ENCODE measurements around the gene UBIAD1.
A peak's percentile ranks its signal among the peaks of the same experiment; 100 is the strongest.
"Not testable (repeated sequence)": the region's sequence is repeated elsewhere in the genome, so short reads cannot be mapped to it uniquely, and the experiment has no call there.

UBIAD1 gene

GRCh38 chr1:11297774-11298173 is 24.8 kb downstream of the UBIAD1 start:
- H2AK5ac ChIP-seq (ENCODE audit: low read depth, low read length); H2BK5ac ChIP-seq (ENCODE audit: low read length); H3K4me3 ChIP-seq (ENCODE audit: low read length in 2 of 2); DNase-seq (ENCODE audit: low spot score); H4K91ac ChIP-seq (ENCODE audit: low read depth, low read length, poor library complexity); H2BK15ac ChIP-seq (ENCODE audit: low read length); H3K27me3 ChIP-seq (ENCODE audit: control insufficient read depth in 3 of 3, insufficient read depth in 3 of 3, low read depth in 1 of 3, low read length in 3 of 3); H2BK12ac ChIP-seq (ENCODE audit: low read length); H2BK120ac ChIP-seq (ENCODE audit: low read depth, low read length); H3K9ac ChIP-seq (ENCODE audit: low read depth, low read length, poor library complexity); H4K8ac ChIP-seq (ENCODE audit: low read depth, low read length); H3K27ac ChIP-seq (replicated peaks; ENCODE audit: low read length); H3K9me3 ChIP-seq (replicated peaks in 1 of 2; ENCODE audit: control insufficient read depth in 2 of 2, insufficient read depth in 1 of 2, low read depth in 1 of 2, low read length in 2 of 2); H2AFZ ChIP-seq (ENCODE audit: low read length); H3K18ac ChIP-seq (ENCODE audit: low read length); H3K23ac ChIP-seq (ENCODE audit: low read depth, low read length, poor library complexity); H3K4me1 ChIP-seq (ENCODE audit: control insufficient read depth in 2 of 2, insufficient read depth in 1 of 2, low read depth in 1 of 2, low read length in 2 of 2); H3K14ac ChIP-seq (ENCODE audit: low read length); H3K4ac ChIP-seq (ENCODE audit: low read length); H3K79me1 ChIP-seq (ENCODE audit: low read depth, low read length); H3K4me2 ChIP-seq (ENCODE audit: insufficient read depth, low read length, poor library complexity, severe bottlenecking): not testable (repeated sequence)
- H3K36me3 ChIP-seq (replicated peaks in 1 of 2; ENCODE audit: control insufficient read depth in 2 of 2, insufficient read depth in 2 of 2, low read length in 2 of 2), result peaks cover 10 to 16% of the 10 kb centered on the region in 2 donors
- no CpG with 5 or more reads among the region's 5 CpGs for WGBS, 2 donors (ENCODE audit: extremely low coverage in 2 of 2, insufficient read length in 2 of 2, insufficient replicate concordance in 1 of 2)

DNA sequence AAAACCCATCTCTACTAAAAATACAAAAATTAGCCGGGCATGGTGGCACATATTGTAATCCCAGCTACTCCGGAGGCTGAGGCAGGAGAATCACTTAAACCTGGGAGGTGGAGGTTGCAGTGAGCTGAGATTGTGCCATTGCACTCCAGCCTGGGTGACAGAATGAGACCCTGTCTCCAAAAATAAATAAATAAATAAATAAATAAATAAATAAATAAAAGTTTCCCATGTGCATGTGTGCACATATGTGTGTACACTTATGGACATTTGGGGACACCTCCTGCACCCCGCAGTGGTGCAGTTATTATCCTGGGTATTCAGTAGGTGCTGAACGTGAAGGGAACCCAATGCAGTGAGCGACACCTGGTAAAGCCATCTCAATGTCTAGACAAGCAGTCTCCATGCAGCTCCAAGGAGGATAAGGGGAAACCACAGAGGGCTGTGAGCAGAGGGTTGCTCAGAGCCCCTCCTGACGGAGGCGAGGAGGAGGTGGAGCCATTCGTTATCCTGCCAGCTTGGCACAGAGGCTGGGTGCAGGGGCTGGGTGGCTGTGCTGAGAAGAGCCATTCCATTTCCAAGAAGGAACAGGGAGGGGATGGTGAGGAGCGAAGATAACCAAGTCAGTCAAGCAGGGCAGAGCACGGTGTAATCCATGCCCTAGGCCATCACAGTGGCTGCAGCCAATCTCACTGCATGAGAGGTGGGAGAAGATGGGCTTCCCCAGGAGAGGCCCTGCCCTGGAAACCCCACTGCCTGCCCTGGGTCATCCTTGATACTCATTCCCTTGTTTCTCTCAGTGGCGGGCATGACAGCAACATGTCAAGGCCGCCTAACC is 25.6 kb downstream of the UBIAD1 start:
- Histone ChIP-seq H2AK5ac (ENCODE audit: low read depth, low read length) (no peak overlapping the region), H3K18ac (ENCODE audit: low read length) (no peak overlapping the region), H4K8ac (ENCODE audit: low read depth, low read length) (peak overlapping the region; percentile 4), H3K9me3 (replicated peaks in 1 of 2; ENCODE audit: control insufficient read depth in 2 of 2, insufficient read depth in 1 of 2, low read depth in 1 of 2, low read length in 2 of 2) (no peaks in the 10 kb centered on the region), H3K27ac (replicated peaks; ENCODE audit: low read length) (no peak overlapping the region), H3K36me3 (replicated peaks in 1 of 2; ENCODE audit: control insufficient read depth in 2 of 2, insufficient read depth in 2 of 2, low read length in 2 of 2) (peaks cover 10 to 16% of the 10 kb centered on the region in 2 donors), H3K4me2 (ENCODE audit: insufficient read depth, low read length, poor library complexity, severe bottlenecking) (no peak overlapping the region), H2BK15ac (ENCODE audit: low read length) (no peak overlapping the region), H2BK12ac (ENCODE audit: low read length) (no peak overlapping the region), H3K79me1 (ENCODE audit: low read depth, low read length) (no peaks in the 10 kb centered on the region), H4K91ac (ENCODE audit: low read depth, low read length, poor library complexity) (no peak overlapping the region), H3K4me3 (ENCODE audit: low read length in 2 of 2) (peak overlapping the region in 1 of 2 donors; percentile 54), H2AFZ (ENCODE audit: low read length) (no peak overlapping the region), H2BK5ac (ENCODE audit: low read length) (no peak overlapping the region), H3K14ac (ENCODE audit: low read length) (no peak overlapping the region), H2BK120ac (ENCODE audit: low read depth, low read length) (no peak overlapping the region), H3K4ac (ENCODE audit: low read length) (no peak overlapping the region), H3K9ac (ENCODE audit: low read depth, low read length, poor library complexity) (no peak overlapping the region), H3K23ac (ENCODE audit: low read depth, low read length, poor library complexity) (no peak overlapping the region), H3K4me1 (ENCODE audit: control insufficient read depth in 2 of 2, insufficient read depth in 1 of 2, low read depth in 1 of 2, low read length in 2 of 2) (peaks cover 6% of the 10 kb centered on the region in 2 donors), H3K27me3 (ENCODE audit: control insufficient read depth in 3 of 3, insufficient read depth in 3 of 3, low read depth in 1 of 3, low read length in 3 of 3) (no peaks in the 10 kb centered on the region)
- WGBS, 2 donors (ENCODE audit: extremely low coverage in 2 of 2, insufficient read length in 2 of 2, insufficient replicate concordance in 1 of 2), result no CpG with 5 or more reads among the region's 12 CpGs
- no peak for DNase-seq (ENCODE audit: low spot score)

GRCh38 chr1:11299225-11299574 is 26.2 kb downstream of the UBIAD1 start:
- Histone ChIP-seq H2AFZ (ENCODE audit: low read length) (no peak overlapping the region), H3K36me3 (replicated peaks in 1 of 2; ENCODE audit: control insufficient read depth in 2 of 2, insufficient read depth in 2 of 2, low read length in 2 of 2) (peaks cover 10 to 16% of the 10 kb centered on the region in 2 donors), H3K4me3 (ENCODE audit: low read length in 2 of 2) (no peak overlapping the region), H4K8ac (ENCODE audit: low read depth, low read length) (peak overlapping the region; percentile 4), H3K4ac (ENCODE audit: low read length) (no peak overlapping the region), H2AK5ac (ENCODE audit: low read depth, low read length) (no peak overlapping the region), H3K9ac (ENCODE audit: low read depth, low read length, poor library complexity) (no peak overlapping the region), H4K91ac (ENCODE audit: low read depth, low read length, poor library complexity) (no peak overlapping the region), H2BK120ac (ENCODE audit: low read depth, low read length) (no peak overlapping the region), H3K9me3 (replicated peaks in 1 of 2; ENCODE audit: control insufficient read depth in 2 of 2, insufficient read depth in 1 of 2, low read depth in 1 of 2, low read length in 2 of 2) (no peaks in the 10 kb centered on the region), H3K4me2 (ENCODE audit: insufficient read depth, low read length, poor library complexity, severe bottlenecking) (no peak overlapping the region), H2BK12ac (ENCODE audit: low read length) (no peak overlapping the region), H3K79me1 (ENCODE audit: low read depth, low read length) (no peaks in the 10 kb centered on the region), H3K27ac (replicated peaks; ENCODE audit: low read length) (no peak overlapping the region), H3K27me3 (ENCODE audit: control insufficient read depth in 3 of 3, insufficient read depth in 3 of 3, low read depth in 1 of 3, low read length in 3 of 3) (no peaks in the 10 kb centered on the region), H3K18ac (ENCODE audit: low read length) (peak overlapping the region; percentile 49), H2BK5ac (ENCODE audit: low read length) (no peak overlapping the region), H2BK15ac (ENCODE audit: low read length) (no peak overlapping the region), H3K23ac (ENCODE audit: low read depth, low read length, poor library complexity) (no peak overlapping the region), H3K14ac (ENCODE audit: low read length) (no peak overlapping the region), H3K4me1 (ENCODE audit: control insufficient read depth in 2 of 2, insufficient read depth in 1 of 2, low read depth in 1 of 2, low read length in 2 of 2) (peaks cover 6% of the 10 kb centered on the region in 2 donors)
- no peak for DNase-seq (ENCODE audit: low spot score)
- no CpG with 5 or more reads among the region's 10 CpGs for WGBS, 2 donors (ENCODE audit: extremely low coverage in 2 of 2, insufficient read length in 2 of 2, insufficient replicate concordance in 1 of 2)

DNA sequence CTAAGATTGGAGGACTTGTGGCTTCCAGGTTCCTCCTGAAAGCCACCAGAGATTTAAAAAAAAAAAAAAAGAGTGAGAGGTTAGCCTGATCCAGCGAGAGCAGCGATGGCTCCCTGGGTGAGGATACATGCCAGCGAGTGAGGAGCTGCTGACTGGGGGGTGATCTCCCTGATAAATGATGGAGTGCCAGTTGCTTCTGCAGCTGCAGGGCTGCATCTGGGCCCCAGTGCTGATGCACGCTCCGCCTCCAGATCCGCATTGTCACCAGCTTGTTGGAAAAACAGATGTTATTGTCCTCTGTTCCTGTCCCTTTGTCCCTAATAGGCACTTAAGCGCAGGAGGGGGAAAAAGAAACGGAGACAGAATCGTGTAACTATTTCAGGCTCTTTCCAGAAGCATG is 28.6 kb downstream of the UBIAD1 start:
- no peak overlapping the region for H3K27ac ChIP-seq (replicated peaks; ENCODE audit: low read length)

More for the DNA sequence above, 28.6 kb downstream of the UBIAD1 start:
- Histone ChIP-seq H3K18ac (ENCODE audit: low read length) (peak overlapping the region; percentile 9), H3K23ac (ENCODE audit: low read depth, low read length, poor library complexity) (no peak overlapping the region), H2BK12ac (ENCODE audit: low read length) (no peak overlapping the region), H2AK5ac (ENCODE audit: low read depth, low read length) (no peak overlapping the region), H3K14ac (ENCODE audit: low read length) (no peak overlapping the region), H3K4me2 (ENCODE audit: insufficient read depth, low read length, poor library complexity, severe bottlenecking) (no peak overlapping the region), H2AFZ (ENCODE audit: low read length) (no peak overlapping the region), H3K27me3 (ENCODE audit: control insufficient read depth in 3 of 3, insufficient read depth in 3 of 3, low read depth in 1 of 3, low read length in 3 of 3) (no peaks in the 10 kb centered on the region), H3K4ac (ENCODE audit: low read length) (no peak overlapping the region), H4K8ac (ENCODE audit: low read depth, low read length) (no peak overlapping the region), H2BK15ac (ENCODE audit: low read length) (no peak overlapping the region), H3K79me1 (ENCODE audit: low read depth, low read length) (no peaks in the 10 kb centered on the region), H2BK120ac (ENCODE audit: low read depth, low read length) (no peak overlapping the region), H3K4me3 (ENCODE audit: low read length in 2 of 2) (no peak overlapping the region), H3K9ac (ENCODE audit: low read depth, low read length, poor library complexity) (no peak overlapping the region), H3K36me3 (replicated peaks in 1 of 2; ENCODE audit: control insufficient read depth in 2 of 2, insufficient read depth in 2 of 2, low read length in 2 of 2) (no peaks in the 10 kb centered on the region), H3K9me3 (replicated peaks in 1 of 2; ENCODE audit: control insufficient read depth in 2 of 2, insufficient read depth in 1 of 2, low read depth in 1 of 2, low read length in 2 of 2) (no peaks in the 10 kb centered on the region), H3K4me1 (ENCODE audit: control insufficient read depth in 2 of 2, insufficient read depth in 1 of 2, low read depth in 1 of 2, low read length in 2 of 2) (peaks cover 6% of the 10 kb centered on the region in 2 donors), H2BK5ac (ENCODE audit: low read length) (no peak overlapping the region), H4K91ac (ENCODE audit: low read depth, low read length, poor library complexity) (no peak overlapping the region)
- DNase-seq (ENCODE audit: low spot score), result no peak
- WGBS, 2 donors (ENCODE audit: extremely low coverage in 2 of 2, insufficient read length in 2 of 2, insufficient replicate concordance in 1 of 2), result no CpG with 5 or more reads among the region's 9 CpGs
